Skeletal muscle tissue (tissue), 4 donors: ENCODE measurements around the gene MFSD6. TPM values are rescaled to one million over a fixed set of nuclear protein-coding genes. Genes with fewer than 3 reads are reported as not detected.

Source experiments
- H3K27ac ChIP-seq: one replicate; pipeline ENCODE4 v1.7.0; 2013; ENCODE audit warnings: mild to moderate bottlenecking, low read depth, low read length, inconsistent platforms
- H3K27me3 ChIP-seq, 3 donors: one replicate each; pipeline ENCODE4 v1.7.0; 2013; ENCODE audit warnings: low read length in 3 of 3; ENCODE audit not compliant: control insufficient read depth in 3 of 3, insufficient read depth in 3 of 3
- H3K36me3 ChIP-seq, 3 donors: one replicate each; pipeline ENCODE4 v1.7.0; 2013; ENCODE audit warnings: low read length in 3 of 3; ENCODE audit not compliant: control insufficient read depth in 3 of 3, insufficient read depth in 3 of 3
- H3K4me1 ChIP-seq, 3 donors: one replicate each; pipeline ENCODE4 v1.7.0; 2013; ENCODE audit warnings: low read length in 3 of 3, mild to moderate bottlenecking in 3 of 3; ENCODE audit not compliant: control insufficient read depth in 3 of 3, insufficient read depth in 3 of 3
- H3K4me3 ChIP-seq, 3 donors: one replicate each; pipeline ENCODE4 v1.7.0; 2013; ENCODE audit warnings: low read length in 3 of 3
- H3K9ac ChIP-seq, 3 donors: one replicate each; pipeline ENCODE4 v1.7.0; 2013; ENCODE audit warnings: low read length in 3 of 3, mild to moderate bottlenecking in 3 of 3, moderate library complexity in 2 of 3, low read depth in 1 of 3
- H3K9me3 ChIP-seq, 3 donors: one replicate each; pipeline ENCODE4 v1.7.0; 2013; ENCODE audit warnings: low read length in 3 of 3; ENCODE audit not compliant: control insufficient read depth in 3 of 3
- total RNA-seq: library from RNA; depleted of rRNA; stranded (reverse); fragments of >200 nt; gene quantifications from one replicate; pipeline ENCODE4 v1.2.3, GENCODE V29; 2014
- donor health status: Osteomylitis.

MFSD6 gene
- total RNA-seq, 1 donor from 2014 or later = 8.4 TPM

DNA sequence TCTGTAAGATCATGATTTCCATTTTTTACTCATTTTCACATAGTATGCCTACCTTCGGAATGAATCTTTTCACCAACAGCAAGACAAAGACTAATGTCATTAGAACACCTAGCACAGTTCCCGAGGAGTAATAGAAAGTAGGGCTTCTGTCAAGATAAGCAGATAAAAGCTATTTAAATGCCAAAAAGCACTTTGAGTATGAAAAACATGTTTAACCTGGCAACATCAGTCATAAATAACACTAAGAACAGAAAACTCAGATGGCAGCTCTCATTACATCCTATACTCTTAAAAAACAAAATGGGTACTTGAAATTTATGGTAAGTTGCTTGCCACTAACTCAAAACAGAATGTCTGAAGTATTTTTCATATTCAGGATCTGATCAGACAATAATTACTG is 109.3 kb downstream of the MFSD6 start:
- Histone ChIP-seq H3K4me1 (no peaks in the 10 kb centered on the region), H3K4me3 (no peak overlapping the region), H3K36me3 (peaks cover 0 to 3% (median 0%) of the 10 kb centered on the region in 3 donors), H3K9me3 (no peaks in the 10 kb centered on the region), H3K9ac (no peak overlapping the region), H3K27ac (no peak overlapping the region), H3K27me3 (no peaks in the 10 kb centered on the region)

DNA sequence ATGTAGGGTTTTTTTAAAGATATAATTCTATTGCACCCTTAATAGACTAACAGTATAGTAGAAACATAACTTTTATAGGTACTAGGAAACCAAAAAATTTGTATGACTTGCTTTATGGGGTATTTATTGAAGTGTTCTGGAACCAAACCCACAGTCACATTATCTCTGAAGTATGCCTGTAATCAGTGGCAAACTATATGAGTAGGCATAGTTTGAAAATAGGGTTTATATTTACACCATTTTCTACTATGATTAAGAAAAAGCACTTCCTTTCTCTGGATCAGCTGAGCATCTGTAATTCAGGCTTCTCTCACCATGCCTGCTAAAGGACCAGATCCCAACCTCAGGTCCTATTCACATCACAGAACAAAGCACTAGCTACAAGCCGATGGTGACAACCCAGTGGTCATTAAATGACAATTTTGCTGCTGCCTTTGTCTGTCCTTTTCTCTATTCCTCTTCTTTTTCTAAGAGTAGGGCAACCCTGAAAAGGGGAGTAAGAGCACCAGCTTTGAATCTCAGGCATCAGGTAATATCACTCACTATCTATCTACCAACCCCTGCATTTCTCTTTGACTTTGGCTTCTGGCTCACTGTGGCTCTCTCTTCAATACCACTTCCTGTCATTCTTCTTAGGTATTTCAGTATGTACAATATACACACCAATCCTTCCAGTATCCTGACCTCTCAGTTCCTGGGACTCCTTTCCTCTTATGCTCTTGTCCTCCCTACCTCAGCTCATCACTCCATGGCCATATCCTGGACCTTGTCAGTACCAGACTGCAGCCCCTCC is 112.0 kb downstream of the MFSD6 start:
- Histone ChIP-seq H3K36me3 (no peaks in the 10 kb centered on the region), H3K4me3 (no peak overlapping the region), H3K4me1 (no peaks in the 10 kb centered on the region), H3K27me3 (no peaks in the 10 kb centered on the region), H3K9me3 (no peaks in the 10 kb centered on the region), H3K9ac (no peak overlapping the region), H3K27ac (no peak overlapping the region)

DNA sequence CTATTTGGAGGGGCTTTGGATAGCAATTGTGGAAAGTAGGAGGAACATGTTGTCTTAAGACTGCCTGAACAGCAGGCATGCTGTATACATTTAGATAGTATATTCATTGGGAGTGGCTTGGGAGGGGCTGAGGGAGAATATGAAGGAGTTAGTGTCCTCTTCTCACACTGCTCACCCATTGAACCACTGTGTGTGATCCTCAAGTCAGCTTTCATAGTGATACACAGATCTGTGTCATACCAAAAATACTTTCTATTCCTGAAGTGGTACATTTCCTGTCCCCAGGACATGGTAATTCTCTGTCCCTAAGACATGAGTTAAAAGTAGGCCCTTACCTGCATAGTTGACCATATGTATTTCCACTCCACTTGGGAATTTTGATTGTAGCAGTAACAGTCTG is 116.8 kb downstream of the MFSD6 start:
- Histone ChIP-seq H3K4me1 (no peaks in the 10 kb centered on the region), H3K27ac (no peak overlapping the region), H3K27me3 (no peaks in the 10 kb centered on the region), H3K9ac (no peak overlapping the region), H3K36me3 (no peaks in the 10 kb centered on the region), H3K9me3 (no peaks in the 10 kb centered on the region), H3K4me3 (no peak overlapping the region)

DNA sequence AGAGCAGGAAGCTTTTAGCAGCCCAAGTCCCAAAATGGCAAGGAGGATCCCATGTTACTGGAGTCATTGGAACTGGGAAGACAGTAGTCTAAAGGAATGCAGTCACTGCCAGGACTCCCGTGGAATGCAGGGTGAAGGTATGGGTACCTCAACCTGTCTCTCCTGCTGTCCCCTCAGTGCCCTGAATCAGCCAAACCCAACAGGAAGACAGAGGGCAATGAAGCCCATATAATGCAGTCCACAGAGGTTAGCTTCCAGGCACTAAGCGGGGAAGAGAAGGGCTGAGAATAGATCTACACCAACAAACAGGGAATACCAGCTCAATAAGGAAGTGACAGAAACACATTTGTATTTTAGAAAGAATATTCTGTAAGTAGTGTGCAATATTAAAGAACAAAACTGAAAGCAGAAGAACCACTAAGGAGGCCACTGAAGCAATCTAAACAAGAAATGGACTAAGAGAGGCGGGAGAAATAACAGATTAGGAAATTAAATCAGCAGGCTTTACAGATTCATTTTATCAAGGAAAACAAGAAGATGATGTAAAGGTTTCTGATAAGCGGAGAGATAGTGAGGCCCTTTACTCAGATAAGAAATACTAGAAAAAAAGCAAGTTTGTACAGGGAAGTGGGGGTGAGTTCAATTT is 118.1 kb downstream of the MFSD6 start:
- Histone ChIP-seq H3K27ac (no peak overlapping the region), H3K9ac (no peak overlapping the region), H3K9me3 (no peaks in the 10 kb centered on the region), H3K4me1 (no peaks in the 10 kb centered on the region), H3K27me3 (no peaks in the 10 kb centered on the region), H3K4me3 (no peak overlapping the region), H3K36me3 (no peaks in the 10 kb centered on the region)

DNA sequence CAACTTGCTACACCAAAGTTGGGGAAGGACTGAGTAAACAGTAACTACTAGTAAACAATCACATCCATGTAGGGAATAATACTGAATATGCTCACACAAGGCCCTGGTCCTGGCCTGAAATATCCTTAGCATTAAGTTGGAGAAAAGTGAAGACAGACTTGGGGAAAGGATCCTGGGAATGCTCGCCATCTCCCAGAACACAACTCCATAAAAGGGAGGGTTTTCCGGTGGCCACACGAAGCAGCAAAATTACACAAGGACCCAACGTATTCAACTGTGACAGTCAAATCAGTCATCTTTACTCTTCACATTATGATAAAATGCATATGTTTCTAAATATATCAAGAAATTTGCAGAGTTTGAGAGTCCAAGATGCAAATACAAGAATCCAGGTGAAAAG is 119.1 kb downstream of the MFSD6 start:
- no peaks in the 10 kb centered on the region for H3K9me3 ChIP-seq
- H3K4me3 ChIP-seq = no peak overlapping the region
- no peaks in the 10 kb centered on the region for H3K27me3 ChIP-seq
- H3K4me1 ChIP-seq = no peaks in the 10 kb centered on the region
- no peaks in the 10 kb centered on the region for H3K36me3 ChIP-seq
- H3K9ac ChIP-seq = no peak overlapping the region
- no peak overlapping the region for H3K27ac ChIP-seq

DNA sequence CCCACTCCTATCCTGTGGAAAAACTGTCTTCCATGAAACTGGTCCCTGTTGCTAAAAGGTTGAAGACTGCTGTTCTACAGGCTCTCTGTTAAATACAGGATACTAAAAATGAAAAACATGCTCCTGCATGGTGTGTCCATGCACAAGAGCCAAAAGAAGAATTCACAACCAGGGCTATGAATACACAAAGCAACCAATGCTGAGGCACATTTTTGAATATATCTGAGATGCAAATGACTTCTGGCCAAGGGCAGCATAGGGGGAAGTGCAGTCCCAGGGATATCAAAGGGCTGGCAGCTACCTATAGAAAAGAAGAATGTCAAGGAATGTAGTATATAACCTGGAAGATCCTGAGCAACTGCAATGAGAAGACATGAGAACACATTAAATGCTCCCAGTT is 119.8 kb downstream of the MFSD6 start:
- Histone ChIP-seq H3K27ac (no peak overlapping the region), H3K9ac (no peak overlapping the region), H3K36me3 (no peaks in the 10 kb centered on the region), H3K4me1 (no peaks in the 10 kb centered on the region), H3K4me3 (no peak overlapping the region), H3K27me3 (no peaks in the 10 kb centered on the region), H3K9me3 (no peaks in the 10 kb centered on the region)

DNA sequence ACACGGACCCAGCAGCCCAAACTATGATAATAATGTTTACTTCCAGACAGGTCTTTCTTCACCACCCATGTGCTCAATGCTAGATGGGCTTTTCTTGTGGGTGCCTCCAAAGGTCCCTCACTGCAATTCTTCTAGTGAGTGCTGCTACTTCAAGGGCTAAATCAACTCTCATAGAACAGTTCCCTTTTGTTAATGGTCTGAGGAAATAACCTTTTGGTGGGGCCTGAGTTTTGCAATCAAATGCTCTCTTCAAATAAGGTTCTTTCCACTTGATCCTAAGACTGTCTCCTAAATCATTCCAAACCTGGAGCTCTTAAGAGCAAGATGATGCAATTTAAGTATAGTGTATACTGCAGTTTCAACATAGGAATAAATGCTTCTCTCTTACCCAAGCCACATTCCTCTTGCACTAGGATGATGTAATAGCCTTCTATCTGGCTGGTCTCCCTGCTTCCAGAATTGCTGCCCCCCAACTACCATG is 120.4 kb downstream of the MFSD6 start:
- H3K4me1 ChIP-seq = peaks cover 0 to 3% (median under 1%) of the 10 kb centered on the region in 3 donors

DNA sequence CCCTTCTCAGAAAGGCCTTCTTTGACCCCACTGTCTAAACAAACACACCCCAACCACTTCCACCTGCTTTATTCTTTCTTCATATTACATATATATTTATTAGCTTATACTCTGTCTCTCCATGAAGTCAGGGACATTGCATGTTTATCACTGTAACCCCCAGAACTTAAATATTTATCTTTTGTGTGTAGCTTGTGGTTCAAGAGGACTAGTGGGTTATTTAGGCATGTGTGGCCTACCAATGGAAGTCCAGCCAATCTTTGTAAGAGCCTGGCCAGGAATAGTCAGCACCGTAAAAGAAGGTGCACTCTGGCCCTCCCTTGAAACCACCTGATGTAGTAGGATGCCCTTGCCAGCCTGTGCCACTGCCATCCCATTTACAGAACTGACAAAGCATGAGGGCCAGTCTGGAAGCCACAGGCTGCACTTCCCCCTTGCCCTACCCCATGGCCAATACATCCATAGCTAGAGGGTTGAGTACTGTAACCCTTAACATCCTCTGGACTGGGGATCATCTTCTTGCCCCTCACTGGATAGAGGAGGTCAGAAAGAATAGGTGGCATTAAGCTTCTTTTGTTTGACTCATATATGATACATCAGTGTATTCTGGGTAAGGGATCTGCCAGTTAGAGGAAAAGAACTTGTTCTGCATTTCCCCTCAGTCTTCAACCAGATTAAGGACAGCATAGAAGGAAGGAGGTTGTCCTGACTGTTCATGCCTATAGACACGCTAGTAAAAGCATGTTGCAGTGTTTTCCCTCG is 121.5 kb downstream of the MFSD6 start:
- no peaks in the 10 kb centered on the region for H3K9me3 ChIP-seq
- H3K9ac ChIP-seq = no peak overlapping the region
- no peaks in the 10 kb centered on the region for H3K27me3 ChIP-seq
- no peak overlapping the region for H3K27ac ChIP-seq
- H3K4me1 ChIP-seq = peaks cover 3 to 6% (median 6%) of the 10 kb centered on the region in 3 donors
- H3K4me3 ChIP-seq = no peak overlapping the region
- no peaks in the 10 kb centered on the region for H3K36me3 ChIP-seq

More for the DNA sequence above, 120.4 kb downstream of the MFSD6 start:
- Histone ChIP-seq H3K27ac (no peak overlapping the region), H3K27me3 (no peaks in the 10 kb centered on the region), H3K9me3 (no peaks in the 10 kb centered on the region), H3K9ac (no peak overlapping the region), H3K36me3 (no peaks in the 10 kb centered on the region), H3K4me3 (no peak overlapping the region)

DNA sequence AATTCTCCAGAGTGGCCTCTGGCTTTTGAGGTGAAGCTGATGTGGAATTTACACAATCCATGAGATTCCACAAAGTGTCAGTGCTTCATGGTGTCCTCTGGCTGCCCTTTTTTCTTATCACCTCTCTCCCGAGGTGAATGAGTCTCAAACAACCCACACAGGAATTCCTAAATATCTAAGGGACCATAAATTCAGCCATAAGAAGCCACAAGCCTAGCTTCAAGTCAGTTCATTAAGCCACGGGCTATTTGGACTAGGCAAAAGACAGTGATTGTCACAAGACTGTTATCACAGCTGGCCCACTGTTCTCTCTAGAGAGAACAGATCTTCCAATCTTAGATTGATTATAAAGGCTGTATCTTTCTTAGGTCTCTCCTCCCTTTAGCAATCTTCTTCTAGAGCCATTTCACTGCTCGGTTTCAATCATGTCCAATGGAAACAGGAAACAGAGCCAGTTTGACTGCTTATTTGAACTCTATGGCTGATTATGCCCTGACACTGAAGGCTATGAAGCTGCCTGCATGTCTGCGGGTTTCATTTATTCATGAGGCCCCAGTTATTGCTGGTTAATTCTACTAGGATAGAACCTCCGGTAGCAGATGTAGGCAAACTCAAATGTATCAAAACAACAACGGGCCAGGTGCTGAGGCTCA is 122.2 kb downstream of the MFSD6 start:
- Histone ChIP-seq H3K4me1 (peaks cover 3 to 7% (median 6%) of the 10 kb centered on the region in 3 donors), H3K9ac (no peak overlapping the region), H3K4me3 (no peak overlapping the region), H3K9me3 (no peaks in the 10 kb centered on the region), H3K27ac (peak overlapping the region; percentile 3), H3K27me3 (no peaks in the 10 kb centered on the region), H3K36me3 (no peaks in the 10 kb centered on the region)
